8988T (cell line): ENCODE results near the gene QRFP.

Source experiments
- DNase-seq: peaks from one replicate; pipeline ENCODE4 v3.0.0; 2011

Gene QRFP

DNA sequence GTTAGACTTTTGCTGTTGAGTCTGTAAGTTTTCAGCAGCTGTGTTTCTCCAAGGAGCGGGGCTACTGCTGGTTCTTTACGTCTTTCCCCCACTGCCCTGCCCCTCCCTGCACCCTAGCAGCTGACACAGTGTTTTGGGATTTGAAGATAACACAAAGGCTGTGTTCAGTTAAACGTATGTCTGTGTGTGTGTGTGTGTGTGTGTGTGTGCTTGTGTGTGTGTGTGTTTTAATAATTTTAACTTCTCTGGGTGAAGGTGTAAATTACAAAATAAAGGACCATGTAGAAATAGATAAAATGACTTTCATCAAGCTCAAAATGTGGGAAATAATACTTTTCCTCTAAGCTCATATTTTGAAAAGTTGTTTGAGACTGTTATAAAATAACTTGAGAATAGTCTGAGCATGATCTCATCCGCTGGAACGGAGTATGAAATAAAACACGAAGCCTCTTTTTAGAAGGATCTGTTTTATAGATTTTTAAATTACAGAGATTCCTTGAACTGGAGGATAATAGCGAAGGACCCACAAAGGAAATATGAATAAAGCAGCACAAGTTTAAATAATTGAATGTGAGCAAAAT lies 50.6 kb downstream of the QRFP start:
- no peak for DNase-seq

DNA sequence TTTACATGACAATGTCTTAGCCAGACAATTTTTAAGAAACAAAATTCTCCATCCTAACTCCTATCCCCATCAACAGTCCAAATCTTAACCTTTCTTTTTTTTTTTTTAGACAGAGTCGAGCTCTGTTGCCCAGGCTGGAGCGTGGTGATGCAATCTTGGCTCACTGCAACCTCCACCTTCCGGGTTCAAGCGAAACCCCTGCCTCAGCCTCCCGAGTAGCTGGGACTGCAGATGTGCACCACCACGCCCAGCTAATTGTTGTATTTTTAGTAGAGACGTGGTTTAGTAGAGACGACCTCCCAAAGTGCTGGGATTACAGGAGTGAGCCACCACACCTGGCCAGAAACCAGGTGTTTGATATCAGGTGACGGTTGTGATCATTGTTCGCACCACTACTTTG lies 51.4 kb downstream of the QRFP start:
- DNase-seq: no peak

- DNase-seq: no peak
These were observed 52.6 kb downstream of the QRFP start for GRCh38 chr9:130844044-130844451.

DNA sequence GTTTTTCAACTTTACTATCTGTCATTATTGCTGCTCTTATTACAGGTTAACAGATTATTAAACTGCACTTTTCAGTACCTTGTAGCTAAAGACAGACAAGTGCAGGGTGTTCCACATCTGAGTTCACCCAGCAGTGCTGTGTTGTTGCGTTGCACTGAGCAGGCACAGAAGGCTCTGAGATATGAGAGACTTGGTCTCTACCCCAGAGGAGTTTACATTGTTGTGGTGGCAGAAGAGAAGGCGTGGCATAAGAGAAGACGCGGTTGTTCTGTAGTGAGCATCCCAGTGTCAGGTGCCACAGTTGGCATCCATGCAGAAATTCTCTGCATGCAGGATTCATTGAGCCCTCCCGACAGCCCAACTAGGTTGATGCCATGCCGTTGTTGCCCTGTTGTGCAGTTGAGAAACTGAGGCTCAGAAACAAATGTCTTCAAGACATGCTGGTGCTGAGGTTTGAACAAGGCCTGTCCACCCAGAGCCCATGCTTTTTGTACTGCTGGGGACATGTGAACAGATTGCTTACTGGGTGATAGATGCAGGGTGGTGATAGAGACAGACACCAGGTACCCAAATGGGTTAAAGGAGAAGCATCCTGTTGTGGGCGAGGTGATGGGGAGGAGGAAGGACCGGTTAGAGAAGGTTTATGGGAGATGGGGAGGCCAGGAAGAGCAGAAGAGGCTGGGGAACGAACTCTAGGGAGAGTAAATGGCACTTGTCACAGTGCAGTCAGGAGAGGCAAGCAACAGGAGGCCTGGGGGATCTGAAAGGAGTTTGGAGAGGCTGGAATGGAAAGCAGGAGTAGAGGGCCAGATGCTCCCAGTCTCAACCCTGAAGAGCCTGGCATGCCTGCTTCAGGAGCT lies 53.3 kb downstream of the QRFP start:
- DNase-seq: no peak
